Activated gamma-delta T cell treated with Interleukin-2 at 50 U/mL for 16 hours (primary cell): ENCODE measurements around the gene LYL1.

ENCODE experiments used
- DNase-seq: peaks from one replicate; pipeline ENCODE4 v3.0.0-alpha.2; 2020

The LYL1 gene

DNA sequence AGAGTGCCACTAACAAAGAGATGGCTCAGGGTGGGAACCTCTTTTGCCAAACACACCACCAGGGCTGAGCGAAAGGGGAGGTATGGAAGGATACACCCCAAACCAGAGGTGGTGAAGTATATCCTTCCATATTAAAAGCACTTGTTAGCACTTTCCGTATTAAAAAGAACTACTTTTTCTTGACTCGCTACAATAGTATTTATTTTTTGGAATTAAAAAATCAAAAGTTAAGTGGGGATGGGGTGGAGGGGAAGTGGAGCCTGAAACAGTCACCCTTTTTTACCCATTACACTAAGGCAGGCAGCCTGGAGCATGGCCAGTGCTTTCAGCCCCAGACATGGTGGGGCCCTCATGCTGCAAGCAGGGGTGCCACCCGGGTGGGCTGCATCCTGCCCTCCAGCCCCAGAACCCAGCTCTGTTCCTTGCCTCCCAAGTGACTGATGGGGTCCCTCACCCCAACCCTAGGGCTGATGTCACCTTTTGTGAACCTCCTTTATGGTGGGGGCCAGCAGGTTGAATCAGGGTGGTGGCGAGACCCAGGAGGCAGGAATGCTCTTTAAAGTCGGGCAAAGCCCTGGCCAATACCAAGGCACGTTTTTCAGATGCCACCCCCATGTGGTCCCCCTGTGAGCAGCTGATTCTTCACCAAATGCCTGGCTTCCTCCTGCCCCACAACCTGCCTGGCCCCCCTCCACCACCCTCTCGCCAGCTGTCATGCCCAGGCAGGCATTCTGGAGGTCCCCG lies 31.0 kb downstream of the LYL1 start:
- no peak for DNase-seq

DNA sequence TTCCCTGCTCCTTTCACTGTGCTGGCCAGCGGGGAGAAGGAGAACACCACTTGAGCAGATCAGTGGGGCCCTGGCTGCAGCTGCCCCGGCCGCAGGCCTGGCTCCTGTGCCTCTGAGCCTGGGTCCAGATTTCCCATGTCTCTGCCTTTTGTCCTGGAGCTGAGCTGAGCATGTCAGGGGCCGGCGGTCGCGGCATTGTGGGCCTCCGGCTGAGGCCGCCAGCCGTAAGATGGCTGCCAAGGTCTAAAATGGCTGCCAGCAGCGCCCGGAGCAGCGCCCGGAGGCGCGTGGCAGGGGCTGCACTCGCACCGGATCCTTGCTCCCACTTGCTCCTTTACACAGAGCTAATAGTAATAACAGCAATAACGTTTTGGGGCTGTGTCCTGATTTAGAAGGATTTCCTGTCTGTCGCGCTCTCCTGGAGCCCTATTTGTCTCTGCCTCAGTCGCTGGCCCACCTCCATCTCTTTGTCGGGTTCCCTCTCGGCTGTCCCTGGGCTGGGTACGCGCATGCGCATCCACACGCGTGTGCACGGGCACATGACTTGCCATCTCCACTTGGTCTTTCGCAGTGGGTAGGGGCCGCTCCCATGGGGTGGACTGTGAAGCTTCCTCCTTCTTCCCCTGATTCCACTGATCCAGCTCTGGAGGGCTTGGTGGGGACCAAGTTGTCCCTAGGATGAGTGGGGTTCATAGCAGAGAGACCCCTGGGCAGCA lies 32.1 kb downstream of the LYL1 start:
- DNase-seq = no peak

DNA sequence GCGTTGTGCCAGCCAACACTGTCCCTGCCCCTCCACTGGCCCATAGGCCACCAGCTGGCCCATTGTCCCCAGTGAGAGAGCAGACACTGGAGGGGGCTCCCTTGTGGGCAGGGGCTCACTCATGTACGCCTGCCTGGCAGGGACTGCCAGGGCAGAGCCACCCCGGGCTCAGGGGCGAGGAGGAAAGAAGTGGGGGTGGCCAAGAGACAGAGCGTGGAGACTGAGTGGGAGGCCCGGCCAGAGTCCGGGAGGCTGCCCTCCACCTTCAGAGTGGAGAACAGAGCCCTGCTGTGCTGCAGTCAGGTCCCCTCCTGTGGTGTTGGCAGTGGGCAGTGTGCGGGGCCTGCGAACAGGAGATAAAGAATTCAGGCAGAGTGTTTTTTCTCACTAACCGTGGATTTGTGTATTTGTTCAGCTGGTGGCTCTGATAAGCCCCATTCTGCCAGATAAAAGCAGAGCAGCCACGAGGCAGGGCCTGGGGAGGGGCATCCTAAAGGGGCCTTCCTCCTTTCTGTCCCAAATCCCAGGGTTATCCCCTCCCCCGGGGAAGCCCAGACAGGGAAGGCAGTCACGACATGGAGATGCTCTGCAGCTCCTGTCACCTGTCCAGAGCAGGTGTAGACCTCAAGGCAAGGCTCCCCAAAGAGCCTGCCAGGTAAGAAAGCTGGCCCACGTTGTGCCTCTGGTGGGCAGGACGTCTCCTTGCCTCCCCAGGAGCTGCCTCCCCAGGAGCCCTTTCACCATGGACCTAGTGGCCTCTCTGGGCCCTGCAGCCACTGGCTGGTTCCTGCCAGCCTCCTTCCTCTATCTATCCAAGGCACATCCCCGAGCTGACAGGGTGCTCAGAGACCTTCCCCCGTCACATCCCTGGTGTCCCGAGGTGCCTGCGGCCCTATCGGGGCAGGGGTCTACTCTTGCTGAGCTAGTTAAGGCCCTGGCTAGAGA lies 33.0 kb downstream of the LYL1 start:
- DNase-seq = no peak

DNA sequence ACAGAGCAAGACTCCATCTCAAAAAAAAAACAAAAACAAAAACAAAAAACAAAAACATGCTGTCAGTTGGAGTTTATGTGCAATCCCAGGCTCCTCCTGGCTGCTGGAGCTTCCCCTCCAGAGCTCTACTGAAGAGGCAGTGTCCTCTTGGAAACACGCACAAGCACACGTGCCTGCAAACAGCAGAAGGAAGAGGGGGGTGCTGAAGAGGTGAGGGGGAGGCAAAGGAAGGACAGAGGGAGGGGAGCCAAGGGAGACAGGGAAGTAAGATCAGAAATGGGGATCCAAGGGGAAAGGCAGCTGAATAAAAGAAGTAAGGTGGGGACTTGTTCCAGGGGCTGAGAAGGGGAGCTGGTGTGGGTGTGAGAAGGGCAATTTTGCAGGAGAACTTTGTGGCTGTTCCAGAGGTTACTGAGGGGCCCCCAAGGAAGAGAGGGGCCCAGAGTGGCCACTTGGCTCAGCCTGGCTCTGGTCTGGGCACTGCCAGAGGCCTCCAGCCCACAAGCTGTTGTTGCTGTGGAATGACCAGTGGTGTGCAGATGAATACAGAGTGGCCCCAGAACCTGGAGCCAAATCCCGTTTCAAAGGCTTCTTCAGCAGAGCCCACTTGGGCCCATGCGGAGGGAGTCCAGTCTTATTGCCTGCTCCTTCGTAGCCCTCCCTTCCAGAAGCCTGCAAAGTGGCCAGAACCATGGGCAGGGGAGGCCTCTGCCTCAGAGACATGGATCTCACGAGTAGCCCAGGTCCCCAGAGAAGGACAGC lies 34.4 kb downstream of the LYL1 start:
- DNase-seq = no peak

DNA sequence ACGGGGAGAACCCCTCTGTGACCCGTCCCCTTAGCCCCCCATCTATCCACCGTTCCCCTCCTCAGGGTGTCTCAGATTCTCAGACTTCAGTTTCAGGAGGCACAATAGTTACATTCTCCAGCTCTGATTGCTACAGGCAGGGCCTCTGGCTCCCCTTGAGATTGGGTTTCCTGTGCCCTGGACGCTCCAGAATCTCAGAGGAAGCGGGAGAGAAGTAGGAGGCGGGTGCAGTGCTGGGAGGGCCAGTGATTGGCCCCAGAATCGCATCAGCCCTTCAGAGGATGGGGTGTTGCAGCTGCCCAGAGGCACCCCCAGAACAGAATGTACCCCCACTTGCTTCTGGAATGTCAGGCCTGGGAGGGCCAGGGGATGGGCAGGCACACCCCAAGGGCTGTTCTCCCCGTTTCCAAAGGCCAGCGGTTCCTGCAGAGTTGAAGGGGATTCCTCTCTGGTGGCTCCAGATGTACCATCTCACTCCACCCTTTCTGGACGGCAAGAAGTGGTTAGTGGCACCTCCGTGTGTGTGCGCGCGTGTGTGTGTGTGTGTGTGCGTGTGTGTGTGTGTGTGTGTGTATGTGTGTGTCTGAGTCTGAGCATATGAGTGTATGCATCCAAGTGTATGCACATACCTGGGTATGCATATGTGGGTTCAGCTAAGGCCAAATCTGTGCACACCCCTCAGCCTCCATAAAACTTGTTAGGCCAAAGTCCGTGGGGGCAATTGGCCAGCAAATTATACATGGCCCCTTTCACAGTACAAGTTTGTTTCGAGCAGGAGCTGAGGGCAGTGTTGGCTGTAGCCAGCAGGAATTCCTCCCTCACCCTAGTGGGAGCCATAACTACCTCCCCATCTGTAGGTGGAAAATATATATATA lies 35.5 kb downstream of the LYL1 start:
- DNase-seq = no peak

DNA sequence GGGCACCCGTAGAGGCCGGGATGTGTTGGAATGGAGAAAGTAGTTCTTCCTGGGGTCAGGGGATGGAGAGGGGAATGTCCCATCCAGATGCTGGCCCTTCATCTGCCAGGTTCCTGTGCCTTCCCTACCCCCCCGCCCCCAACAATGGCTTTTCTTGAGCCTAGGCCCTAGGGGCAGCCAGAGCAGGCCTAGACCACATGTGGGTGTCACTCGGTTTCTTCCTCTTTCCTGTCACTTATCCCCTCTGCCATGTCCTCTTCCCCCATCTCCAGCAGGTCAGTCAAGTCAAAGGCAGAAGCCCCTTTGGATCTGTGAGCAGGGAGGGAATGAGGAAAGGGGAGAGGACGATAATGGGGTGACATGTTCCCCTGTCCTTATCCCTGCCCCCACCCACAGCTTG lies 36.4 kb downstream of the LYL1 start:
- DNase-seq = no peak

DNA sequence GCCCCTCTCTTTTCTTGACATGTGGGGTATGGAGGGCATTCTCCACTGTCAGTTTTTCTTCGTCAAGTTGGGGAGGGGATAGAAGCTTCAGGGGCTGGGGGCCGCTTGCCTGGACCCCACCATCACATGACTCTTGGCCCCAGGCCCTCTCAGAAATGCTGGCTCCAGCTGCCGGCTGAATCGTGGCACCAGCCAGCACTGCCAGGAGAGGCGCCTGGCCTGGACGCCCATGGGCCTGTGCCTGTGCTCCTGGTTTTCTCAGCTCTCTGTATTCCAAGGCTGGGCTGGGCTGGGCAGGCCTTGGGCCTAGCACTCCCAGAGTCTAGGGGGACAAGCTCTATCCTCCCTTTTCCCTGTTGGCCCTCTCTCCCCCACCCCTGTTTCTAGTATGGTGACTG lies 38.6 kb downstream of the LYL1 start:
- DNase-seq = no peak

DNA sequence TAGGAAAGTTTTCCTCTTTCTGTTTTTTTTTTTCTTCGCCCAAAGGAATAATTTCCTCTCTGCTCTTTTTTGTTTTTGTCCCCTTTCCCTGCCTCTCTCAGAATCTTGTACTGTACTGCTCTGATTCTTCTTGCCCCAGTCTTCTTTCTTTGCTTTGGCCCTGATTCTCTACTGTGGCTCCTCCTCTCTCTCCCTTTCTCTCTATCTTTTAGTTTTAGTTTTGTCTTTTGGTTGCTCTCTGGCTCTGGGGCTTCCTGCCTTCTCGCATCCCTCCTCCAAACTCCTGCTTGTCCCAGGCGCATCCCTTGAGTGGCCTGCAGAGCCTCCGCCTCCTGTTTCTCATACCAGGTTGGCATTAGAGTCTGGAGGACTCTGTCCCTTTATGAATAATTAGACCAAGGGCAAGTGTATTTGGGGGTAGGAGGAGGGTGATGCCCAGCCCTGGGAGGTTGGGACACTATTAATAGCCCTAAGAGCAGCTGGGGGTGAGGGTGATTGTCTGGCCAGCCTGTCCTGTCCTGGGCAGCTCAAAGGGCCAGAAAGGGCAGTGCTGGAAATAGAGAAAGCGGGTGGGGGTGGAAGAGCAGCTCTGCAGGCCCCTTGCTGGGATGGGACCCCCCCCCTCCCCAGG lies 39.1 kb downstream of the LYL1 start:
- no peak for DNase-seq

DNA sequence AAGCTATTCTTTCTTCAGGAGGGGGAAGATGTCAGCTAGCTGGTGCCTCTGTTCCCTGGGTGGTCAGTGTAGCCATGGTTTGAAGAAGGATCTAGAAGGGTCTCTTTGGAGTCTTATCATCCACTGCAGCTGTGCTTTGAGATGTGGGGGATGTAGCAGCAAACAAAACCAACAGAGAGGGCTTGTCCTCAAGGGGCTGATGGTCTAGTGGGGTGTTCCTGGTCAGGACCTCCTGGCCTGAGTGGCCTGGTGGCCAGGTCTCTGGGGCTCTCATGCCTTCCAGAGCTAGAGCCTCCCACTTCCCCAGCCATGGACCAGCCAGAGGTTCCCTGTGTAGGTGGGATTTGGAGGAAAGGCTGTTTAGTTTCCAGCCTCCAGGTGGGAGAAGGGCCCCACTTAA lies 40.3 kb downstream of the LYL1 start:
- no peak for DNase-seq

DNA sequence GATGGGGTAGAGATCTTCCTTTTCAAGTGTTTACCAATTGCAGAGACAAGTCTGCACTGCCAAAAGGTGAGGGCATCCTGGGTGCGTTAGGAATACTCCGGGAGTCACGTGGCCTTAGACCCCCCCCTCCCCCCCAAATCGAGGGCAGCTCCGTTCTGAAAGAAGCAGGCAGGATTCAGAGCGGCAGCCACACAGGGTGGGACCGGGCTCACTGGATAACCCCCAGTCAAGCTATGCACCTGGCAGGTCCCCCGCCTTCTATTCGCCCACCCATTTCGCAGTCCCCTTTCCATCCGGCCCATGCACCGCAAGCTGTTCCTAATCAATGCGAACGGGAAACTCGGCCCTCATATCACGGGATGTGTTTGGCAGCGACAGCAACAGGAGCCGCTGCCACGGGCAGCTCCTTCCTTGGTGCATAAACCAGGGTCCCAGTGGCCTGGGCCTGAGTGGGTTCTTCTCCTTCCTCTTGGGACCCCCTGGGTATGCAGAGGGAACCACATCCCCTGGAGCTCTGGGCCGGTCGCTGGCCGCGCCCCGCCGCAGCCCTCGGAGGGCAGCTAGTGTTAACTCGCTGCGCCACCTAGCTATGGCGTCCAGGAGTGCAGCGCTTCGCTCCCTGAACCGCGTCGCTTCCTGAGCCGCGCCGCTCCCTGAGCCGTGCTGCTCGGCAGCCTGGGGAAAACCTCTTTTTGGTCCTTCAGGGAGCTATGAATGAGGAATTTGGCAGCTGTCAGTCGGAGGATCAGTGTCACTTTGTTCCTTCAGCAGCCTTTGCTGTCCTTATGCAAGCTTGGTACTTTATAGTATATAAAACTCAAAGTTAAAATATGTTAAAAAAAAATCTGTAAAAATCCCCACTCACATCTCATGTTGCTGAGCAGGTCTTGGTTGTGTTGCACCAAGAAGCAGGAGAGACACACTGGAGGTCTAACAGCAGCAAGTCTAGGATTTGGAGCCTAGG lies 41.4 kb downstream of the LYL1 start:
- DNase-seq = peak; percentile 77

DNA sequence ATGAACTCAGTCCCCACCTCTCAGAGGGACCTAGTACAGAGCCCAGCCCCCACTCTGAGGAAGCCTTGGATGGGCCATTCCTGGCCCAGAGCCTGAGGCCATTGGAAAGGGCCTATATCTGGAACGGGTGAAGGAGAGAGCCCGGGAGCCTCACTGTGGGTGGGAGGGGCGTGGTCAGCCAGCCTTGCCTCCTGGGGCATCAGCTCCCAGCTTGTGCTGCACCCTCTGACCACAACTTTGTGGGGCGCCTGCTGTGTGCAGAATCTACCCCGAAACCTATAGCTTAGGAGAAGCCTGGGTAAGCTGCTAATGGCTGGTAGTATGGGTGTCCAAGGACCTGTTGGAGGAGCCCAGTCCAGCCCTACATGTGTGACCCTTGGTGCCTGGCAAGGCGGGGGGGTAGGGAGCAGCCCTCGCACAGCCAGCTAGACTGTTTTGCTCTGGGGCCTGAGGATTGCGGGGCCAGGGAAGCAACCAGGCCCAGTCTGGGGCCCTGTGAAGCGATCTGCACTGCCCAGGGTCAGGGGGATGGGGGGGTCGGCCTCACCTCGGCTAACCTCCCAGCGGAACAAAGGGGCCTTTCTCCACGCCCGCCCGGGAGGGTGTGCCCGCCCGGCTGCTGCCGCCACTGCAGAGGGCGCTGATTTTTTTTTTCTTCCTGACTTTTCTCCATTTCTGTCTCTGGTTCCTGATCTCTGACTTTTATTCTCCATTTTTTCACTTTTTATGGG lies 42.3 kb downstream of the LYL1 start:
- DNase-seq = no peak

DNA sequence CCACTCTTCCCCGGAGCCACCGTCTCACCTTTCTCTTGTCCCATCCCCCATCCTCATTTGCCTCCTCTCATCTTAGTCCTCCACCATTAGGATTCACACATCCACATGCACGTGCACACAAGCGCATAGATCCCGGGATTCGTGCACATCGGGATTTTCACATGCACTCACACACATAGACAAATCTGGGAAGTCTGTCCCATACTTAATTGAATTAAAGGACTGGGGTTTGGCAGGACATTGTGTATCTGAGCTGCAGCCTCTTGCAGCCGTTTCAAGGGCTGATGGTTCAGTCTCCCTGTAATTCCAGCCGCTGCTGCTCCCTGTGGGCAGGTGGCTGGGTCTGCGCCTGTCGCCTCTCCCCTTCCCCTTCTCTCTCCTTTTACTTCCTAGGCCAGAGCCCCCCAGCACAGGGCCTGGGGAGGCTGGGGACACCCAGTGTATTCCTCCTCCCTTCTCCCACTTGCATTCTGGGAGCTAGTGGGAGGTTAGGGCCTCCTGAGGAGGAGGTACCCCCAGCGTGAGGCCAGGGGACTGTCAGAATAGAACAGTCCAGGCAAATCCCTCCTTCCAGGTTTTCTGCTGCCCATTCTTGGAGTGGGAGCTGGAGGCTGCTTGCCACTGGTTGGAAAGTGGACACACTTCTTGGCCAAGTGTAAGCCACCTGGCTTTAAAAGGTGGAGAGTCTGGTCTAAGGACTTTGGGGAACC lies 43.6 kb downstream of the LYL1 start:
- no peak for DNase-seq

DNA sequence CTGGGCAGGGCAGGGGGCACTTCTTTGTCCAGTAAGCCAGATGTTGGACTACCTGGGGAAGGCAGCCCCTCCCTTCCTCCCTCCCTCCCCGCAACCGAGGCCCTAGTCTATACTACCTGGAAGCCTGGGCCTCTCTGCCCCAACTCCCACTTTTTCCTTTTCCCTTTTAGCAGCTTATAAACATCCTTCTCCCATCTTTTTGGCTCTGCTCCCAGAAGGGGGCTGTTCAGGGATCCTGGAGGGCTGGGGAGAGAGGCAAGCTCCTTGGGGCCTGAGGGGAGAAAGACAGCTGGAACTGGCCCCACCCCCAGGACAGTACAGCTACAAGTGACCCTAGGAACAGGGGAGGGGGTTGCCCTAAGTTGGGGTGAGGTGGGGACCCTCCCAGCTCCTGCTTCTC lies 44.9 kb downstream of the LYL1 start:
- DNase-seq = no peak

DNA sequence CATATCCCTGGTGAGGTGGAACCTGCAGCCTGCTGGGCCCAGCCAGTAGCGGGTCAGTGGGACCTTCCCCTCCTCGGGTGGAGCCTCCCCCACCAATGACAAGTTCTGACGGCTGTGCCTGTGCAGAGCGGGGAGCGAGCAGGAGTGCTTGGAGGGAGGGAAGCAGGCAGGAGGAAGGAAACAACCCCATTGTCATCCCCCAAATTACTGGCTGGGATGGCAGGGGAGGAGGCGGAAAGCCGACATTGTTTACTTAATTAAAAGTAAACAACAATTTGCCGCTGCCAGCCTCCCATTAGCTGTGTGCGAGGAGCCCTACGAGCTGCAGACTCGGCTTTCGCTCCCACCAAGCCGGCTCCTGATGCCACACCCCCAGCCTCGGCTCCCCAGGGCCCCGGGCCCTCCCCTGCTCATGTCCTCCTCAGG lies 45.5 kb downstream of the LYL1 start:
- no peak for DNase-seq

DNA sequence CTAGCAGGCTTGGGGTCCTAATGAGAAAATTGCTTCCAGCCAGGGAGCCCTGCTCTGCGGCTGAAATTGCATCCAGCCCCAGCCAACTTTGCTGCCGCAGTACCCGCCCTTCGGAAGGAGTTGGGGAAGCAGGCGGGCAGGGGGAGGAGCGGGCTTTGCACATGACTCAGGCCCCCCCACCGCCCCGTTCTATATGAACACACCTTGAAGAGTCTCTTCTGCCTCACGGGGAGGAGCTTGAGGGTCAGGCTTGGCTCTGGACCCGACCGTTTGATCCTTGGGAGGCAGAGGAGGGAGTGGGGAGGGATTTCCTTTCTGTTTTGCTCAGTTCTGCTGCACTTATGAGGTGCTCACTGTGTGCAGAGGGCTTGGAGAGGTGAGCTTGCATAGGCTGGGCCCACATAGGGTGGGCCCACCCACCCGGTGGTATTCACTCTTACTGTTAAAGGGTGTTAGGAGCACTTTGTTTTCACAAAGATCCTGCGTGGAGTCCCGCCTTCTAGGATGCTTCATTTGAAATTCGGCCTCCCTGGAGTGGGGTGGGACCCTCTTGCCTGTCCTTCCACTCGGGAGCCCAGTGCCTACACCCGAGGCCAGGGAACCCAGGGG lies 46.5 kb downstream of the LYL1 start:
- no peak for DNase-seq

DNA sequence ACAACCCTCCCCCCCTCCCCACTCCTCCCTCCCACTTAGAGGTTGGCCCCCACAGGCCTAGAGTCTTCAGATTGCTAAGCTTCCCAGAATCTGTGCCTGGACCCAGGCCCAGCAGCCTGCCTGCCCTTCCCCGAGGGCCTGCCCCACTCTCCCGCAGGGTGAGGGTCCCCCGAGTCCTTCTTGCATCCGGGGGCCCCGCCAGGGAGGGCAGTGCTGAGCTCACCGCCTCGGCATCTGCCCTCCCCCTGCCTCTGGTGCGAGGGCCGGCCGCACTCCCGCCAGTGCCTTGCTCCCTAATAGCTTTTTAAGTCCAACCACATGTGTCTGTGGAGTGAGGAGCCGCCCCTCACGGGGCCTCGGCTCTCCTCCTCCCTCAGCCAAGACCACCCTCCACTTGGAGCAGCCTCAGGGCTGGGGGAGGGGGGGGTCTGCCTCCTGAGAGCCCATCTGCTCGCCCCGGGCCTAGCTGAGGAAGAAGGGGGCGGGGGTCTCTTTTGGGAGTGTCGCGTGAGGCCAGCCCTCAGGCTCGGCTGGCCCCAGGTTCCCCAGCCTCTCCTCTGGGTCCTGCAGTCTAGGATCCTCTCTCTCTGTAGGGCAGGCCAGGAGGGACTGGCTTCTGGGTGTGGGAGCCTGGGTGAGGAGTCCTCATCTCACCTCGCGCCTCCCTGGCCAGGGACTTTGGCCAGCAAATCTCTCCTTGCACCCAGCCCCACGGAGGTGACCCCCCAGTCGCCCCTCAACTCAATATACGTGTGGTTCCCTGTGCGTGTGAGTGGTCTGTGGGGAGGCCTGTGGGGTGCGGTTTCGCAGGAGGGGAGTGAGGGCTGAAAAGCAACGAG lies 47.2 kb downstream of the LYL1 start:
- DNase-seq = no peak

DNA sequence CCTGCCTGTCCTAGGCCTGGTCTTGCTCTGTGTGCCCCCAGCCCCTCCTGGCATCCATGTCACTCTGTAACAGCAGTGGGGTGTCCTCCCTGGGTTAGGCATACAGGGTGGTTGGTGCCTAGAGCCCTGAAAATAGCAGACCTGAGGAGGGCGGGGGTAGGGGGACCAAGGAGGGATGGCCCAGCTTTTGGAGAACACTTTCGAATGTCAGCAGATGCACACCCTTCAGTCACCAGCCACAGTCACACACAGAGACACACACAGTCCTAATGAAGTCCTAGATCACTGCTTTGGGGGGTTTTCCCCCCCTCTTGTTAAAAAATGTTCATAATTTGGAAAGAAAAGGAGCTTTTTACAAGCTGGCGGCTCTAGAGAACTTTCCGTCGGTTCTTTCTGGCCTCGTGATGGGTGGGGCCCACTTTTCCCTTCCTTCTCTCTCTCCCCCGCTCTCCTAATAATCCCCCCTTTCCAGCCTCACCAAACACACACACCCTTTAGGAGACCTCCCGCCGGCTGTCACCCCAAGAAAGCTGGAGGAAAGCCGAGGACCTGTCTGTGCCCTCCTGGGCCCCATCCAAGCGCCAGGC lies 47.9 kb downstream of the LYL1 start:
- DNase-seq = no peak
